Activated CD4-positive, alpha-beta T cell treated with anti-CD3 and anti-CD28 coated beads, Interleukin-2, Interleukin-6, amounts not matched to agents 100 ng/mL and 50 ng/mL, durations not matched to agents 16 hours and 8 hours (primary cell): Measurements from ENCODE around the gene TMEM63C.
"Not testable (repeated sequence)": the region's sequence is repeated elsewhere in the genome, so short reads cannot be mapped to it uniquely, and the experiment has no call there.

ENCODE experiments used
- DNase-seq: peaks from one replicate; pipeline ENCODE4 v3.0.0-alpha.2; 2020

TMEM63C gene

DNA sequence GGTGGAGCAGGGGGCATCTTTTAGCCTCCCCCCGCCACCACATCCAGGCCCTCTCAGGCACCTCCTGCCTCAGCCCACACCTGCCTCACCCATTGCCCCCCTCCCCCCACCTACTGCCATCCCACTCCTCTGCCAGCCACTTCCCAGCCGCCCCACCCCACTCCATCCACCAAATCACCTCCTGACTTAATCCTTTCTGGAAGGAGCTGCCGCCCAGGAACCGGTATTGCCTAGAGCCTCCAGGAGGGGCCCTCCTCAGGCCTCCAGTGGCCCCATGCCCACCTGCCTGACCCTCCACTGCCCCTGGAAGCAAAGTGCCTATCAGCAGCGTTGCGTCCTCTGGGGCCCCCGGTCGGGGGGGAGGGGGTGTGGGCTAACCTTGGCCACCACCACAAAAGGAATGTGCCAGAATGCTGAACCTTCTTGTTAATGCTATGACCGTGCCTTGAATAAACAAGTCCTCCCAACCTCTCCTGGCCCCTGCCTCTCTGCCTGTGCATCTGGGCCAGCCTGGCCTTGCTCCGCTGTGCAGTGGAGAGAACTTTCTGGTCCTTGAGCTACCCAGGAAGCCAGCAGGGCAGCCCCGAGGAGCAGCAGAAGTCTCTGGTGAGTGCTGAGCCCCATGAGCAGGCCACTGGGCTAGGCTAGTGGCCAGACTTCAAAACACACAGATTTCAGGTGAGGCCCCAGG, 77.6 kb downstream of the TMEM63C start:
- DNase-seq: no peak

DNA sequence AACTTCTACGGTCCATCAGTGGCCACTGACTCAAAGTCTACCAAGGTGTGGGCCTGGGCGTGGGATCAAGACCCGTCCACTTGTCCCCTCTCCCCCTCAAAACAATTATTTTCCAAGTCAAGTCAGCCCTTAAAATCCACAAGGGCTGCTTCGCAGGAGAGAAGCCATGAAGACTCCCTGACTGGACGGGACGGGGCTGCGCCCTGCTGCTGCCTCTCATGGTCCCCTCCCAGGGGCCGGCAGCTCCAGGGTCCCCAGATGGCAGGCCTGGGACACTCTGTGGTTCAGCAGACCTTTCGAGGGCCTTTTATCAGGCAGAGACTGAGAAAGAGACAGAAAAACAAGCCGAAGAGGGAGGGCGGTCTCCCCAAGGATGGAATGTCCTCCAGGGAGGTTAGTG, 78.6 kb downstream of the TMEM63C start:
- no peak for DNase-seq

DNA sequence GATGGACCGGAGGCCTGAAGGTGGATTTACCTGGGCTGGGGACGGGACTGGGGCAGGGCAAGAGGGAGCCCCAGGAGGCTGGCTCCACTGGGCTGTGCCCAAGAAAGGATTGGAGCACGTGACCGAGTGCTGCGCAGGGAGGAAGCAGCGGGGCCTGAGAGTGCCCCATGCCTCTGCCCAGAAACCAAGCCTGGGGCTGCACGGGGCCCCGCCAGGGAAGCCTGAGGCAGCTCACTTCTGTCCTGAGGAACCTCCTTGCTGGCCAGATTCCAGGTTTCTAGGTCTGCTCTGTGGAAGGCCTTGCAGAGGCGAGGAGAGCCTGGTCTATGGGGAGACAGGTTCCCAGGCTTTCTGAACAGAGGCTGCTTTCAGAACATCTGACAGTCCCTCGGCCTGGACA, 79.0 kb downstream of the TMEM63C start:
- DNase-seq: no peak

DNA sequence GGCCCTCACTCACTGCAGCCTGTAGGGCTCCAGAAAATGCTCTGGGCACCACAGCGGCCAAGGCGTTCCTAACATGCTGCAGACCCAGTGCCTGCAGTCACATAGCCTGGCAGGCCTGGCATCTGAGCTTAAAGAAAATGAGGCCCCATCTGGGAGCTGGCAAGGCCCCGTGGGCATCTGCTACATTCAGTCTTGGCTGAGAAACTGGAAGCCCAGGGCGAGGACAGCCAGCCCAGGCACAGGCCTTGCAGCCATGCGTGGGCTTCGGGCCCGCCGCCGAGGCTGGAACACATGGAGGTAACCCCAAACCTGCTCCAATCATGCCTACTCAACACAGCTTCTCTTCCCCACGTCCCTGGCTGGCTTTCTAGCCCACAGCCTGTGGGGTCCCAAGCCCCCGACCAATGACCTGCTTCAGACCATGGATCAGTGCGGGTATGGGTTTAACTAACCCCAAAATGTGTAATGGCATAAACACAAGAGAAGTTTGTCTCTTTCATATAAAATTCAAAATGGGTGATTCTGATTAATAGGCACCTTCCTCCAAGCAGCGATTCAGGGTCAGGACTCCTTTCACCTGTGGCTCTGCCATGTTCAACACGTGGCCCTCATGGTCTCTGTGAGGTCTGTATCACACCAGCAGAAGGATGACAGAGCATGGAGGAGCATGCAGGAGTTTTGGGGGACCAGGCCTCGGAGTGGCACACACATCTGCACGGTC, 83.0 kb downstream of the TMEM63C start:
- no peak for DNase-seq

DNA sequence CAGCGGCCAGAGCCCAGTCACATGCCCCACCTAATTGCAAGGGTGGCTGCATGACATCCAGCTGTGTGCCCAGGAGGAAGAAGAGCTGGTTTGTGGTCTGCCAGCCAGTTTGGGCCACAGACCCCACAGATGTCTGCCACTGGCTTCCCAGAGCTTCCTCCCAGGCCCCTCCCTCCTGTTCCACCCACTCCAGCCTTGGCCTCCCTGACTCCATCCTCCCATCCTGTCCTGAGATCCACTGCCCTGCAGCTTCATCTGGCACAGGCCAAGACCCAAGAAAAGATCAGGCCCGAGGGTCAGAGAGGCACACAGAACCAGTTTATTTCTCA, 83.6 kb downstream of the TMEM63C start:
- DNase-seq: no peak

DNA sequence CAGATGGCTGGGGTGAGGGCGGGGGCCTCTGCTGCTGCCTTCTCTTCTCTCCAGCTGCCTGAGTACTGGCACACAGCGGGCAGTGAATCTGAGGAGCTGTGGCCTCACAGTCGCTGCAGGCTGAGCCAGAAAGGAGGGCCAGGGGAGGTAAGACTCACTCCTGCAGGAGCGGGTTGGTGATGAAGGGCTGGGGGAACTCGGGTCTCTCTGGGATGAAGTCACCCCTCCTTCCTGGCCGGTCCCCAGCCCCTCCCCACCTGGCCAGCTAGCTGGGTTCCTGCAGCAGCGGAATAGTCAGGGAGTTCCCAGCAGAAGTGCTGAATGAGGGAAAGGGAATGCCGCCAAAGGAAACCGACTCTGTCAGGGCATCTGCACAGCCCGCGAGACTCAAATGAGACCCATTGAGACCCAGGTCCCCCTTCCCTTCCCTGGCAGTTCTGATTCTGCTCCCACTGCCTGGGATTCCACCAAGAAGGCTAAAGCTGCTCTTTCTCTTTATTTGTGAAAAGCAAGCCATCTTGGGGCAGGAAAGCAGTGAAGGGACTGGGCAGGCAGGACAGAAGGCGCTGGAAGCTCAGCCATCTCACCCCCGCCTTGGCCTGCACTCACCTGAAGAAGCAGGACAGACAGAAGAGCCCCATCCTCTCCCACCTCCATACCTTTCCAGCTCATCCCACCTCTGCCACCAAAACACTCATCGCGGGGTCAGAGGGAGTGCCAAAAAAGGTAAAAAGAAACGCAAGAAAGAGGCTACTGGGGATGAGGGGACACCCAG, 84.2 kb downstream of the TMEM63C start:
- DNase-seq: no peak

DNA sequence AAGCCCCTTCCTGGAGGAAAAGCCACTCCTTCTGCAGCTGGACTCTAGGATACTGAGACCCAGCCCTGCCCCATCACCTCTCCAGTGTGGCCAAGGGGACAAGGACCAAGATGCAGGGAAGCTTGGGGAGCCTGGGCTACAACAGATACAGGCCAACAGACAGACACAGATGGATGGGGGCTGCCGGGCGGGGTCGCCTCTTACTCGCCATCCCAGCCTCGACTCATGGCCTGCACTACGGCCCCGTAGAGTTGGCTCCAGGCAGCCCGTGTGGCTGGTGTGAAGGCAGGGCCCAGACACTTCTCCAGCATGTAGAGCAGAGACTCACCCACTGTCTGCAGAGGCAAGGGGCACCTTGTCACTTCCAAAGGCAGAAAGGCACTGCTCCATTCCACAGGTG, 84.7 kb downstream of the TMEM63C start:
- no peak for DNase-seq

DNA sequence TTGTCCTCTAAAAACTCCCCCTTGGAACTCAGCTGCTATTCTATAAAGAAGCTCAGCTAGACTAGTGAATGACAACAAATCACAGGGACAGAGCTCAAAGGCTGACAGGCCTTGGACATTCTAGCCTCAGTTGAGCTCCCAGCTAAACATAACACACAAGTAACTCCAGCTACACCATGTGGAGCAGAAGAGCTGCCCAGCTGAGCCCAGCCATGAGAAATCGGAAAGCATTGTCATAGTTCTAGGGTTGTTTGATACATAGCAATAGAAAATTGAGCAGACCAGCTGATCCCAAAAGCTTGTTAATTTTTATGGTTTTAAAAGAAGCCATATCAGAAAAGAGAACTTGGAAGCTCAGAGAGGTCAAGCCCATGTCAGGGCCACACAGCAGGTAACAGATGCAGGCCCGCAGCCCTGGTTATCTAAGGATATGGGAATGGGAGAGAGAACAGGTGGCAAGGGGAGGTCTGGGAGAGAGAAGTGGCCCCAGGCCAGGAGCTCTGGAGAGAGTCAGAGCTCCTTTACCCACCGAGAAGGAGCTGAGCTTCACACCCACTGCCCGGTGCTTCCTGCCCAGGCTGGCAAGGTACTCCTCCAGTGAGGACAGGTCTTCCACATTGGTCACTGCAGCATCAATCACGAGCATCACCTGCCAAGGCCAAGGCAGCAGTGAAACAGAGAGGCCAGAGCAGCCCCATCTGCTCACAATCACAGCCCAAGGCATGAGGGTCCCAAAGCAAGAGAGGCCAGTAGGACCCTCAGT, 86.5 kb downstream of the TMEM63C start:
- DNase-seq: no peak

DNA sequence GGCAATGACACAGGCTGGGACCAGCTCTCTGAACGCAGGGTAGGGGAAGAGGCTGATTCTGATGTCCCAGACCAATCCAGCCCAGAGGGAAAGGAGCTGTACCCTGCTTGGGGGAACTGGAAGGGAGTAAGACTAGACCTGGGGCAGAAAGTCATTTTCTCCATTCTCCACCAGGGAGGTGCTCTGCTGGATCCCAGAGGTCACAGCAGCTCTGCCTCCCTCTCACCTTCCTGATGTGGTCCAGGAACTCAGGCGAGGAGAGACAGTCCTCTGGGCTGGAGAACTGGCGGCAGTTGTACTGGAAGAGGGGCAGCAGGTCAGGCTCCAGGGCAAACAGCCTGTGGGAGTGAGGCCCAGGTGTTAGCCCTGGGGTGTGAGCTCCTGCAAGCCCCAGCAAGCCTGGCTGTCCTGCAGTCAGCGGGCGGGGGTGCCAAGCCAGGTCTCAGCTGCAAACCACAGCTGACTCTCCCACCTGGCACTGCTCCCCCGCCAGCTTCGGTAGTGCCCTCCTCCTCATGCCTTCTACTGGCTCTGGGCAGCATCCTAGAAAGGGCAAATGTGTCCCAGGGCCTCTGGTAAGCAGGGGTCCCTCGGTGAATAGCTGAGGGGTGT, 87.5 kb downstream of the TMEM63C start:
- DNase-seq: no peak

DNA sequence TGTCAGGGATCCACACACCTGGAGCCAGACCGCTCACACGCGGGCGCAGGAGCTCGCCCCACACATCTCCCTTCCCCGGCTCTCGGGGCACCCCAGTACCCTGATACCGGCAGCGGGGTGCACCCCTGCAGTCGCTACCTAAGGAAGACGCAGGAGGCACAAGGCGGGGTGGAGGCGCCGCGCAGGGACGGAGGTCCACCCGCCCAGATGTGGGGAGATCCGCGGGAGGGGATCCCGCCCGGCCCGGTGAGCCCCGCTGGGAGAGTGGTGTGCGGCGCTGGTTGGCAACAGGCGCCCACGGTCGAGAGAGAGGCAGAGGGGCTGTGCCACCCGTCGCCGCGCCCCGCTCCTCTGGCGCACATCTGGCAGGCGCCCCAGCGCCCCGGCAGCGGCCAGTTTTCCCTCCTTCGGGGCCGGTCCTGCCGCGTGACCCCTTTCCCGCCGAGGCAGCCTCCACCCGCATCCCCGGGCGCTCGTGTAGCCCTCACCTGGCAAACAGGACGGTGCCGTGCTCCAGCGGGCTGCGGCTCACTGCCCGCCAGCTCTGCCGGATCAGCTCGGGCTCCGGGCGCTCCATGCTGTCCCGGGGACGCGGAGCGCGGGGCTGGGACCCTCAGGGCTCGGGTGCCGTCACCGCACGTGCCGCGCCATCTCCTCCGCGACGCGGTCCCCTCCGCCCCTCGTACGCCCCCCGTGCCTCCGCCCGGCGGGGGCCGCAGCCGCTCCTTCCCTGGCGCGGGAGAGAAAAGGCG, 88.9 kb downstream of the TMEM63C start:
- no peak for DNase-seq

DNA sequence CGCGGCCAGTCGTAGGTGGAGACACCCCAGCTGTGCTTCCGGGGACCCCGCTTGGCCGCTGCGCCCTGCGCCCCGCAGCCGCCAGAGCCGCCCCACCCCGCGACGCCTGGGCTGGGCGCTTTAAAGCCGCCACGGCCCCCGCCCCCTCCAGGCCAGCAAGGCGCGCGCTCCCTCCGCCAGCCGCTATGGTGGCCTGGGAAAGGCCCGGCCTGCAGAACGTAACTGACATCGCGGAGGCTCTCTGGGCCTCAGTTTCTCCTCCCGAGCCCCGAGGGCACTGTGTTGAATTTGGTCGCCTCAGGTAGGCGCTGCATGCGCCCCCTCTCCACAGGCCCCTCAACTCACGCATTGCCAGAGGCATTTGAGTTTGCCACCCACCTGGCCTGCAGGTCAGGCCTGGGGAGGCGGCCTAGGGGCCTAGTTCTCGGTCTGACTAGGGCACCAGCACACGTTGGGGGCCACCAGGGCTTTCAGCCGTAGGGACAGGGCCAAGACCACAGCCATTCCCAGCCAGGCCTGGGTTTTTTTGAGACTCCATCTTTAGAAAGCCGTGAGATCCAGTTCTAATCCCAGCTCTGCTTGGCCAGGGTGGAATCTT, 89.6 kb downstream of the TMEM63C start, which contains the start of gene NGB:
Gene NGB (minus strand): TSS at position 94 of the 598 bp plus-strand sequence. CDS start 269 bp downstream, outside the sequence.
- DNase-seq: no peak

DNA sequence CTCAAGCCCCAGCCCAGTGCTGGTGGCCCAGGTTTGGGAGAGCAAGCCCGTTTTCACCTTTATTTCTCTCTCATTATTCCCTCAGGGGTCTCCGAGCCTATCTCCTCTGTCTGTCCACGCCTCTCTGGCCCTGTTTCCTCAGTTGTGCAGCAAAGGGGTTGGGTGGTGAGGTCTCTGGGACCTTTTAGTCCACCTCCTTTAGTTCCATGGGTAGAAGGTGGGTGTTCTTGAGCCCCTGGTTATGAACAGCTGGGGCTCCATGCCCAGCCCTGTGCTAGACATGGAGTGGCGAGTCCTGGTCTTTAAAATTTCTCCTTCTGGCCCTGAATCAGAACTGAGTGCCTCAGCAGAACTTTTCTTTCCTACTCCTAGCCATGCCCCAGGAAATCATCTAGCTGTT, 90.7 kb downstream of the TMEM63C start:
- DNase-seq: no peak

DNA sequence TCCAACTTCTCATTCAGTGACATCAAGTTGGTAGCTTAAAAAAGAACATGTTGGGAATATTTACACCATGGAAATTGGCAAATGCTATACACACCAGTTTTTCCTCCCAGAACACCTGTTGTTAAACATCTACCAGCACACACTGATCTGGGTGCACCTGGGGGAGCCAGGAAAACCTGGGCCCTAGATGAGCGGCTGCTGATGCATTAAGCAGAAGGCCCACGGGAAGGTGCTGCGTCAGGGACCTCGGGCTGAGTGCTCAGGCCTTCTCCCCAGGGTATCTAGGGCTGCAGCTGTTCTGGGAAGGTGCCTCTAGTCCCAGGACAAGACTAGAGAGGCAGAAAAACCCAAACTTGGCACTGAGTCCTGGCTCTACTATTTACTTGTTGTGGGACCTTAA, 92.2 kb downstream of the TMEM63C start:
- no peak for DNase-seq

DNA sequence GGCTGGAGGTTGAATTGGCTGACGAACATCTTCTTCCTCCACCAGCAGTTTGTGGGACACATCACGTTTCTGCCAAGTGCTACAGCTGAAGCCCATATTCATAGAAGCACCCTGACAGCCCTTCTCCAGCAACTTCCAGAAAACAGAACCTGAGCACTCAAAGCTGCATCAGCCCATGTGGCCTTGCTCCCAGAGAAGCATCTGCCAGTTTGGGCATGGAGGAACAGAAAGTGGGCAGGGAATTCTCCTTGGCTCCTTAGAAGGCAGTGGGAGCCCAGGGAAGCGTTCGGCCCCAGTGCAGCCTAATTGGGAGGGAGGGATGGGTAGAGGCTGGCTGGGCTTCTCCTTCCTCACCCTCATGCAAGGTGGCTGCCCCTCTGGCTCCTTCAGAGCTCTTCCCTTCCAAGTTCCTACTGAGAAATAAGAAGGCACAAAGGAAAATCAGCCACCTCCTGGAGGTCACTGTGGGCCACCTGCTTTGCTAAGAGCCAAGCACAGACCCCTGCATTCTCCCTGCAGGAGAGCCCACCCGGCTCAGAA, 93.5 kb downstream of the TMEM63C start:
- no peak for DNase-seq

DNA sequence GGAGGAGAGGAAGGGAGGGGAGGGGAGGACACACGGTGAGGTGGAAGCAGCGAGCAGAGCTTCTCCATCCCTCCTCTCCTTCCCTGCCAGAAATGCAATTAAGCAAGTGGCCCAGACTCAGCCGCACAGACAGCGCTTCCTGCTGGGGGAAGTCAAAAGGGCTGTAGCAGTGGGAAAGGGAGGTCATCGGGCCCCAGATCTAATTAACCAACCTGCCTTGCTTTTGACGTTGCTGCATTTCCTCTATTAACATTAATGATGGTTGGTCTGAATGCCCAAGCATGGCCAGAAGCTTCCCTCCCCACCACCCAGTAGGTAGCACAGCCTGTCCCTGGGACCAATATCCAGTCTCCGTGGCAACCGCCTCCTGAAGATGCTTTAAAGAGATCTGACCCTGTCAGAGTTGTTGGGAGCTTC, 94.0 kb downstream of the TMEM63C start:
- no peak for DNase-seq

DNA sequence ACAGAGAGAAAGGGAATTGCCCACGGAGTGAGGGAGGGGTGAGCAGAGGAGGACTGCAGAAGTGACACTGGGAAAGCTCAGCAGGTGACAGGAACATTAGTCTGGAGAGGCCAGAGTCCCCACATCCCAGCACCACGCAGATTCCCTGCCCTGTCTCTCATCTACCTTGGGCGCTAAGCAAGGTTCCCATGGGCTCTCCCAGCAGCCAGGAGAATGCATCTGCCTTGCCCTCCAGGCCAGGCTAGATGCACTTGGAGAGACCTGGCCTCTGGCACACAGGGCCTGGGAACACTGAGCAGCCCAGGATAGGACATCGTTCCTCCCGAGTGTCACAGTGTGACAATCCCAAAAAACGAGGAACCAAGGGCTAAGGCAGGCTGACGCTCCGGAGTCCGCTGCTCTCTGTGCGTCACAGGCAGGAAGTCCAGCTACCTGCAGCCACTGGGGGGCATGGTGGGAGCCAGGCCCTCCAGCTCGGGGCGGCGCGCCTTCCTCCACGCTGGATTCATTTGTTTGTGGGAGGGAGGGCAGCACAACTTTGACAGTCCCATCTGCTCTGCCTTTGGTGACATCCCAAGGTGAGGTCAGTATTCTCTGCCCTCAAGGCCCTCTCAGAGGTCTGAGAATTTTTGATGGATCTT, 94.8 kb downstream of the TMEM63C start:
- DNase-seq: no peak

DNA sequence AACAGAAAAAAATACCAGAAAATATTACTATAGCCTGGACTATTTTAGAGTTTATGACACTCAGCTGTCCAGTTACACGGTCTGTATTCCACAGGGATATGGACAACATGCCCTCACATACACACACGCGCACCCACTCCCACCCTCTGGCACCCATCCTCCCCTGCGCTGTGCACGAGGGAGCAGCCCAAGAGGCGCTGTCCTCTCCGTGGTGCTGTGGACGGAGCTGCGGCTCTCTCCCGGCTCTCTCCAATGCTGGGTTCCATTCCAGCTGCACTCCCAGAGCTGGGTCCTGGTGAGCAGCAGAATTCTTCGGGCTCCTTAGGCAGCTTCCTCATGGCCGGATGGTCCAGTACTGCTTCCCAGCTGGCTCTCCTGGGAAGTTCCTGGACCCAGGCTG, 95.4 kb downstream of the TMEM63C start:
- DNase-seq: no peak

DNA sequence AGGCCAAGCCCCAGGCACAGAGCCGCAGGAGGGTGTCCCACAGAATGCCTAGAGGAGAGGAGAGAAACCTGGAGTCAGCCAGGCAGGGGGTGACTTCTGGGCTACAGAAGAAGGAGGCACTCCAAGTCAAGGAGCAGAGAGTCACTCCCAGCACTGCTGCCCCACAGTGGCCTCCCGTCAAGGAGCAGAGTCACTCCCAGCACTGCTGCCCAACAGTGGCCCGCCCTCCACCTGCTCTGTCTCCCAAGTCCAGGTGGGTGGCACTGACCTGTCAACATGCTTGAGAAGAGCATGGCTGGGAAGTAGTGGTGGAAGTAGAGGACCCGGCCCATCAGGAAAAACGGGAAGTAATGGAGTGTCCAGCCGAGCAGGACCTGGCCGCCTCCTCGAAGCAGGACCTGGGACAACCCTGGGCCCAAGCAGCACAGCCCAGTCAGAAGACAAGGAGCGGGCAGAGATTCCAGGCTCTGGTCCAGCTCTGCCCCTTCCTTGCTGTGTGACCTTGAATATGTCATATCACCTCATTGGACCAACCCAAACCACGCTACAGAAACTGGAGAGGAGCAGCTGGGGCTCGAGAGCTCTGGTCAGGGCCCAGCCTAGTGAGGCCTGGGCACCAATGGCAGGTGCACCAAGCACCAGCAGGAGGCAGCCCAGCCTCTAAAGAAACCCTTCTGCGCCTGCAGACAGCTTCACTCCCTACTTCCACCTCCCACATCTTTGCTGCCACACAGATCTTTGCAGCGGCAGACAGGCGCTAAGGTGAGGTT, 97.0 kb downstream of the TMEM63C start:
- no peak for DNase-seq

DNA sequence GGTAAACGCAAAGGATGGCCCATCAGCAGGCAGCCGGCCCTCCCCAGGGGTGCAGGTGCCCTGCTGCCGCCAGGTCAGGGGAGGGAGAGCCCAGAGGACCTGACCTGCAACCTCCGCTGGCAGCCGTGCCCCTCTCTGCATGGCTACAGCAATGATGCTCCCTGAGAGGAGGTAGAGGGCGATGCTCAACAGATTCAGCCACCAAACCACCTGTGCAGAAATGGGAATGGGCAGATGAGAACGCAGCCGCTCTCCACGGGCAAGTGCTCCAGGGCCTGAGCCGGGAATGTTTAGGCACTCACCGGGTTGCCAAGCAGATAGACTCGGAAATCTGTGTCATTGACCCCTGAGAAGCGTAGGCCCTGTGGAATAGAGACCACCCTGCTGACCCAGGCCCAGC, 98.1 kb downstream of the TMEM63C start:
- no peak for DNase-seq

DNA sequence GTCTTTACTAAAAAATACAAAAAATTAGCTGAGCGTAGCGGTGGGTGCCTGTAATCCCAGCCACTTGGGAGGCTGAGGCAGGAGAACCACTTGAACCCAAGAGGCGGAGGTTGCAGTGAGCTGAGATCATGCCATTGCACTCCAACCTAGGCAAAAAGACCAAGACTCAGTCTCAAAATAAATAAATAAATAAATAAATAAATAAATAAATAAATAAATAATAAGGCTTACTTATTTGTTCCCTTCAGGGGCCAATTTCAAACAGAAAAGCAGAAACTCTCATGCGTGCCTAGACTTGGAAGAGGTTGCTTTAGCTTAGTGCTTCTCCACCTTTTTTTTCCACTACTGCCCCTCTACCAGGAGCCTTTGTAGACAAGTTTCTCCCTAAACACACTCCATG, 99.3 kb downstream of the TMEM63C start:
- not testable (repeated sequence) for DNase-seq
